GM19240 (cell line): ENCODE results near the gene ATF4.
"Not testable (repeated sequence)": the region's sequence is repeated elsewhere in the genome, so short reads cannot be mapped to it uniquely, and the experiment has no call there.

Experiments used
- DNase-seq: peaks from one replicate; pipeline ENCODE4 v3.0.0; 2011; ENCODE audit warnings: low spot score; ENCODE audit not compliant: insufficient read length

The ATF4 gene

DNA sequence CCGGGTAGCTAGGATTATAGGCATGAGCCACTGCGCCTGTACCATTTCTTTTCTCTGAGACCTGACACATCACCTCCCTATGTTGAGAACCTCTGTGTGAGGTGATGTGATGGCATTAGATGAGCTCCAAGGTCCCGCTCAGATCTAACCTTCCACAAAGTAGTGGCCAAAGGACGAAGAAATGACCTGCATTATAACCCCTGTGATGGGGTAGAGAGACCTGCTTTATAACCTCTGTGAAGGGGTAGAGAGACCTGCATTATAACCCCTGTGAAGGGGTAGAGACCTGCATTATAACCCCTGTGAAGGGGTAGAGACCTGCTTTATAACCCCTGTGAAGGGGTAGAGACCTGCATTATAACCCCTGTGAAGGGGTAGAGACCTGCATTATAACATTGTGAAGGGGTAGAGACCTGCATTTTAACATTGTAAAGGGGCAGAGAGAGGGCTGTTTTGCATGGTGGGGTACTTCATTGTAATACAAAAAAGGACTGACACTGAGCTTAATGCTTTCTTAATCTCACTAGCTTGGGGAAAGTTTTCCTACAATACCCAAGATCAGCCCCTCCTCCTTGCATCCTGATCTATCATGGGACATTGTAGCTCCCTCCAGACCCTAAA lies 9.7 kb upstream of the ATF4 start:
- no peak for DNase-seq

DNA sequence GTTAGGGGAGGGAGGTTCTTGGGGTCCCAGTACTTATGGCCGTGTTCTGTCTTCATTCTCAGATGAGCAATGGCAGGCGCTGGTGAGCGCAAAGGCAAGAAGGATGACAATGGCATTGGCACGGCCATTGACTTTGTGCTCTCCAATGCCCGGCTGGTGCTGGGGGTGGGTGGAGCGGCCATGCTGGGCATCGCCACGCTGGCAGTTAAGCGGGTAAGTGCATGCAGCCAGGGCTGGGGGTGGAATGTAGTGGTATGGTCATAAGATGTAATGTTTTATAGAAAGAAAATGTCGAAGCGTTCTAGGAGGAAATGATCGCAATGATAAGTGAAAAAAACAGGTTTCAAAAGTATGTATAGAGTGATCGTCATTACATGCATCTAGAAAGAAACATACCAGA lies 9.1 kb upstream of the ATF4 start:
- no peak for DNase-seq

DNA sequence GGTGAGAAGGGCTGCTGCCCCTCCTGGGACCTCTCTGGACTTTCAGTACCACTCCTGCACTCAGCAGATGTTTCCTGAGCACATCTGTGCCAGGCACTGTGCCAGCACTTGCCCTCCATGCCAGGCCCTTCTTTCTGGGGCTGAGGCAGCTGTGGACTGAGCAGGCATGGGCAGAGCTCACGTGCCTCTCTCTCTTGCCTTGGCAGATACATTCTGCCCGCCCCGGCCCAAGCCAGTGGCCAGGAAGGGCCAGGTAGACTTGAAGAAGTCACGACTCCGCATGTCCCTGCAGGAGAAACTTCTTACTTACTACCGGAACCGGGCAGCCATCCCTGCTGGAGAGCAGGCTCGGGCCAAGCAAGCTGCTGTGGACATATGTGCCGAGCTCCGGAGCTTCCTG lies 8.3 kb upstream of the ATF4 start:
- no peak for DNase-seq

DNA sequence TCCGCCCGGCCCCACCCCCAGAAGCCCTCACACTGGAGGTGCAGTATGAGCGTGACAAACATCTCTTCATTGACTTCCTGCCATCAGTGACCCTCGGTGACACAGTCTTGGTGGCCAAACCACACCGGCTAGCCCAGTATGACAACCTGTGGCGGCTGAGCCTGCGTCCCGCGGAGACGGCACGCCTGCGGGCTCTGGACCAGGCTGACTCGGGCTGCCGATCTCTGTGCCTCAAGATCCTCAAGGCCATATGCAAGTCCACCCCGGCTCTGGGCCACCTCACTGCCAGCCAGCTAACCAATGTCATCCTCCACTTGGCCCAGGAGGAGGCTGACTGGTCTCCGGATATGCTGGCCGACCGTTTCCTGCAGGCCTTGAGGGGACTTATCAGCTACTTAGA lies 6.6 kb upstream of the ATF4 start:
- no peak for DNase-seq

DNA sequence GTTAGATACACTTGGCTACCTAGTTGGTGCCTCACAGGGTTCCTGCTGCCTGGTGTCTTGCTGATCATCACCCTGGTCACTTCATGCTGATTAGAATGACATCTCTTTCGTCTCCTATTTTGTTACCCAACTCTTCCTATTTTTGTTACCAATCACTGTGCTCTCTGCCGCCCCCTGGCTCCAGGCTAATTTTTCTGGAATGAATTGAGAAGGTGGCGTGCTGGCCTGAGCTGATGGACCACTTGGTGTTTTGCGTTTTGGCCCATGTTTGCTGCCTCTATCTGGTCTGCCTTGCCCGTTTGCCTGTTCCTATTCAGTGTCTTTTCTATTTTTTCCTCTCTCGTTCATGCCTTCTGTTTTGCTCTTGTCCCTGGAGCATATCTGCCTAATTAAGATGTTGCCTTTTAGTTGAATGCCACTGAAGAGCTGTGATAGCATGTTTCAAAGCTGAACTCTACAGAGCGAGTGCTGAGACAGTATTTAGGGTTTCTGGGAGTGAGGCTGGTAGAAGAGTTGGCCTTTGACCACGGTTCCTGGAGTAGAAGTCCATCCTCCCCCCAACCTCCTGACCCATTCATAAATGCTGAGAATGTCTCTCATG lies 5.9 kb upstream of the ATF4 start:
- no peak for DNase-seq

DNA sequence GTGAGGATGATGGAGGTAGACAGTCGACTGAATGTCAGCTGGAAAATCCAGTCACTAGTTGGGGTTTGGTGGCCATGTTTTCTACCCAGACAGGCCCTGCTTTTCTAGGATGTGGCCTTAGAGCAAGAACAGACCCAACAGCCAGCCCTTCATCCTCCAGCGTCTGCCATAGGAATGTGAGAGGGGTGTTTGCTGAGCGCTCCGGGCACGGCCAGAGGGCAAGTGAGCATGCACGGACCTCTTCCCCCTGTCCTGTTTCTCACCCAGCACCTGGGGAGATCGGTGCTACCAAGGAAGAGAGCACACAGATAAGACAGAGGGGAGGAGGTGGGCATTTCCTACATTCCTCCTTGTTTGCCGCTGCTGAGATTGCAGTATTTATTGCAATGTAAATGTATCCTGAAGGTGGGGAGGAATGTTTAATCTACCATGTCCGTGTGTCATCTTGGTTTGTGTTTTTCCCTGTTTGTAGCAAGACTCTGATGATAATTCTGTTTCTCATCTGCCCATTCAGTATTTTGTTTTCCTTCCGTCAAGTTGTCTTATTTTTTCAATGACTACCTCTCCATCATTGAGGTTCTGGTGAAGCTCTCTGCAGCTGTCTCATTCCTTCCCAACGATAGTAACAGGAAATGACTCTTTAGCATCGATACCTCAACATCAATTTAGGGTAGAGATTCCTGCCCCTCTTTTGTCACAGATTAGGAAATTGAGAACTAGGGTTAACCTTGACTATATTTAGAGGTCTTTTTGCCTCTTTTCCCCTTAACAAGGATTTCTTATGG lies 4.9 kb upstream of the ATF4 start:
- DNase-seq = no peak

DNA sequence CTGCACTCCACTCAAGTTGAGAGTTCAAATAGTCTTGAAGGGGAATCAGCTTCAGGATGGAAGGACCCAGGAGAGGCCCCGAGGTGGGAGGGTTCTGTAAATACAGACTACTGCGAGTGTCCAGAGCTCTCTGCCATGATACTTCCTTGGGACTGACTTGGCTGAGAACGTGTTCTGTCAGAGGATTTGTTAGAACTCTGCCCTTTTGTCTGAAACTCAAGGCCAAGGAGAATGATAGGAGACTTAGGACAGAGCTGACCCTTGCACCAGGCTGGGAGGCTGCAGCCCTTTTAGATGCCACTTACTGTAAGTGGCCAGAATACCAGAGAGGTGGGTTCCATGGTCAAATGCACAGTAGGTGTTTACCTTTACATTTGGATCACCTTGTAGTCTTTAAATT lies 2.9 kb upstream of the ATF4 start:
- no peak for DNase-seq

DNA sequence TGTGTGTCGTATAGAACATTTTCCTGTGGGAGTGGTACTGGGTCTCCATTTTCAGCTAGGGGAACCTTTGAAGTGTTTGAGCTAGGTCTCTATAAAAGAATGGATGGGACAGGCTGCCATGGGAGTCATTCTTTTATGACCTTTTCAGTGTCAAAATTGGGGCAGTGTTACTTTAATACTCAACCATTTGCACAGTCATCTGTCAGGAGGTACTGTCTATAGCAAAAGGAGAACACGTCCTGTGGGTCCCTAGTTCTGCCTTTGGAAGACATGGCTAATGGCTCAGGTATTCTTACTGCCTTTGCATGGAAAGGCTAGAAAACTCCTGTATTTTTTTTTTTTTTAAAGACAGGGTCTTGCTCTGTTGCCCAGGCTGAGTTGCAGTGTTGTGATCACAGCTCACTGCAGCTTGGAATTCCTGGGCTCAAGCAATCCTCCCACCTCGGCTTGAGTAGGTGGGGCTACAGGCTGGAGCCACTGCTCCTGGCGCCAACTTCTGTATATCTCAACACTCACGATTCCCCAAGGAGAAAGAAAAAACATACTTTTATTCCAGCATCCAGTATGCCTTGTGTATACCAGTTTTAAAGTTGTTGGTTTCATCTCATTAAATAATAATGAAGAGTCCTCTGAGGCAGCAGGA lies 2.1 kb upstream of the ATF4 start:
- no peak for DNase-seq

DNA sequence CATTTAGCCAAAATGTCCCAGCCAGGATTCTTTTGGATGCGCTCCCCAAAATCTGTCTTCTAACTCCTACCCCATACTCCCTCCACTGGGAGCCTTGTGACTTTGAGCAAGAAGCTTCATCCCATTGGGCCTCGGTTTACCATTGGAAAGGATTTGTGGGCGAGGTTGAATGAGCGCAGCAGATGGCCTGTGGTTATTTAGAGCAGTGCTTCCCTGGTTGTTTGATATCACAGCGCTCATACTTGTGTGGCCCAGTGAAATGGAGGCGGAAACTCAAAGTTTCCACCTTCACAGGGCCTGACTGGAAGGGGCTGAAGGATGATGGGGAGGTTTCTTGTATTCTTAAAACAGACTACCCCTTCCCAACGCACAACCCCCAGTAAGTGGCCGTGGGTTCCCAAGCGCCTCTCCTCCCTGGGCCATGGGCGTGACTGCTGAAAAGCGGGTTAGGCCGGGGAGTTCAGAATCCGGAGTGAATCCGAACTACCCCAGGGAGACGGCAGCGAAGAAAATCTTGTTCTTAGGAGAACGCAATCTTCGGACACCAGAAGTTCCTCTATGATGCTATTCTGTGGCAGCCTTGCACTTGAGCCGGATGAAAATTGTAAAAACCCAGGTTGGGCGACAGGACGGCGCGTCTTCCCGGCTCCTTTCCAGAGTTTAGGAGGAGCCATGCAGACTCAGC lies 1.2 kb upstream of the ATF4 start:
- DNase-seq = no peak

DNA sequence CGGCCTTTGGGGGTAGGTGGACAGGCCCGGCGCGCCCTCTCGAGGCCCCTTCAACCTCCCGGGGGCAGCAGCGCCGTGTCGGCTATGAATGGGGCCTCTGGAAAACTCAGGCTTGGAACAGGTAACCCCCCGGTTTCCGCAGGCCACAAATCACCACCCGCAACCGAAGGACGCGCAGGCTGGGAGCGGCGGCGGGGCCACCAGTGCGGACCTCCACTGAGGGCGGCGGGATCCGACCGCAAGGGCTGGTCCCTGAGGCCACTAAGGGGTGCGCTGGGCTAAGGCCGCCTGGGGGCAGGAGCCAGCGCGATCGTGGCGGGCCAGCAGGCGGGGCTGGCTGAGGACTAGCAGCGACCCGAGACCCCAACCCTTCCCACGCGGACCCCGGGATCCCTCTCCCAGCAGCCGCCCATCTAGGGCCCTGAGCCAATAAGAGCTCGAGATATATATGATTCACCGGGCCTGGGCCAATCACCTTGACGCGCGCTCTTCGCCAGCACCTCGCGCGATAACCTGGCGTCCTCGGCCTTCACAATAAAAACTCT lies 609 bp upstream of the ATF4 start:
- peak; percentile 91 for DNase-seq

DNA sequence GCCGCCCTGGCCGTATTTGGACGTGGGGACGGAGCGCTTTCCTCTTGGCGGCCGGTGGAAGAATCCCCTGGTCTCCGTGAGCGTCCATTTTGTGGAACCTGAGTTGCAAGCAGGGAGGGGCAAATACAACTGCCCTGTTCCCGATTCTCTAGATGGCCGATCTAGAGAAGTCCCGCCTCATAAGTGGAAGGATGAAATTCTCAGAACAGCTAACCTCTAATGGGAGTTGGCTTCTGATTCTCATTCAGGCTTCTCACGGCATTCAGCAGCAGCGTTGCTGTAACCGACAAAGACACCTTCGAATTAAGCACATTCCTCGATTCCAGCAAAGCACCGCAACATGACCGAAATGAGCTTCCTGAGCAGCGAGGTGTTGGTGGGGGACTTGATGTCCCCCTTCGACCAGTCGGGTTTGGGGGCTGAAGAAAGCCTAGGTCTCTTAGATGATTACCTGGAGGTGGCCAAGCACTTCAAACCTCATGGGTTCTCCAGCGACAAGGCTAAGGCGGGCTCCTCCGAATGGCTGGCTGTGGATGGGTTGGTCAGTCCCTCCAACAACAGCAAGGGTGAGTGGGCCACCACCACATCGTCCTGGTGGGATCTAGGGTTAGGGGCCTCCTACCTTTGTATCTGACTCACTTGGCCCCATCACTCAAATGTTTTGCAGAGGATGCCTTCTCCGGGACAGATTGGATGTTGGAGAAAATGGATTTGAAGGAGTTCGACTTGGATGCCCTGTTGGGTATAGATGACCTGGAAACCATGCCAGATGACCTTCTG lies 934 bp downstream of the ATF4 start:
- peak; percentile 63 for DNase-seq

DNA sequence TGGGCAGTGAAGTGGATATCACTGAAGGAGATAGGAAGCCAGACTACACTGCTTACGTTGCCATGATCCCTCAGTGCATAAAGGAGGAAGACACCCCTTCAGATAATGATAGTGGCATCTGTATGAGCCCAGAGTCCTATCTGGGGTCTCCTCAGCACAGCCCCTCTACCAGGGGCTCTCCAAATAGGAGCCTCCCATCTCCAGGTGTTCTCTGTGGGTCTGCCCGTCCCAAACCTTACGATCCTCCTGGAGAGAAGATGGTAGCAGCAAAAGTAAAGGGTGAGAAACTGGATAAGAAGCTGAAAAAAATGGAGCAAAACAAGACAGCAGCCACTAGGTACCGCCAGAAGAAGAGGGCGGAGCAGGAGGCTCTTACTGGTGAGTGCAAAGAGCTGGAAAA lies 1.7 kb downstream of the ATF4 start:
- not testable (repeated sequence) for DNase-seq

DNA sequence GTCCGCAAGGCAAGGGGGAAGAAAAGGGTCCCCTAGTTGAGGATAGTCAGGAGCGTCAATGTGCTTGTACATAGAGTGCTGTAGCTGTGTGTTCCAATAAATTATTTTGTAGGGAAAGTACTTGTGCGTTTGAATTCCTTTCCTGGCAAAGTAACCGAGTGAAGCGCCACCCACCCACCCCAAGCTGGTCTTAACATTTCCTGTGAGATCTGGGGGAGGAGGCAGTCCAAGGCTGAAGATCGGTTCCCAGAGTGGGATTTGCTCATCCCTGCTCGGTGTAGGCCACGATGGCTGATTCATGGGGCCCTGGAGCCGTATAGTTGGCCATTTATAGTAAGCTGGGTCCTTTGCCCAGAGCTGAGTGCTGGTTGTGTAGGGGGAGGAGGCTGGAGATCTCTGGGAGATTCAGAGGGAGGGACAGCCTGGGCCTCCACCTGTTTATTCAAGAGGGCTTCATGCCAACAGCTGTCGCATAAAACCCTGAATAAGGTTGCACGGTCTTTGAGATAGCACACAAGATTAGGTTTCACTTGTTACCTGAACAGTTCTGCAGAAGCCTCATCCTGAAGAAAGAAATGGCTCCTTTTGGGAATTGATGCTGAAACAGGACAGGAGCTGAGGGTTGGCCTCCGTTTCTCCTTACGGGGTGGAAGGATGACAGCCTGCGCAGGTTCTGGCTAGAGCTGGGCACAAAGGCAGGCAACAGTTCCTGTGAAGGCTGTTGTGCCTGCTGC lies 2.4 kb downstream of the ATF4 start:
- no peak for DNase-seq

DNA sequence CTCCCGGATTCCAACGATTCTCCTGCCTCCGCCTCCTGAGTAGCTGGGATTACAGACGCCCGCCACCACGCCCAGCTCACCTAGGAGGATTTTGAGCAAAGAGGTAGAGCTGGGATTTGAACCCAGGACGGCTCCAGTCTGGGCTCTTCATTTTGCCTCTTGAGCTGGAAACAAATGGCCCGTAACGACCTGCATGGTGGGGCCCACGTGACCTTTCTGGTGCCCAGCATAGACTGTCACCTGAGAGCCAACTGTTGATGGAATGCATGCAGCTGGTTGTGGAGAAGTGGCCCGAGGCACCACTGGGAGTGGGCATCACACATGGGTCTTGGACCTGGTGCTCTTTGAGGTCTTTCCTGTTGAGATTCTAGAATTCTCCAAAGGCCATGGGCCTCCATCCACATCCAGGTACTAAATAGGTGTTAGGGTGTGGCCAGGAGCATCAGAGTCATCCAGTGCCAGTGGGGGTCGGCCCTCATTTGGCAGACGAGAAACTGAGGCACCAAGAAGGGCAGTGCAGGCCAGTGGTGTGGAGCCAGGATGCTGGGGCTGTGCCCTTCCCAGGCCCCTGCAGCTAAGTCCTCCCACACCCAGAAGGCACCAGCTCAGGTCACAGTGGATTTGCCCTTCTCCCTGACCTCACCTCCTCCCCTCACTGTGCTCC lies 3.9 kb downstream of the ATF4 start:
- no peak for DNase-seq

DNA sequence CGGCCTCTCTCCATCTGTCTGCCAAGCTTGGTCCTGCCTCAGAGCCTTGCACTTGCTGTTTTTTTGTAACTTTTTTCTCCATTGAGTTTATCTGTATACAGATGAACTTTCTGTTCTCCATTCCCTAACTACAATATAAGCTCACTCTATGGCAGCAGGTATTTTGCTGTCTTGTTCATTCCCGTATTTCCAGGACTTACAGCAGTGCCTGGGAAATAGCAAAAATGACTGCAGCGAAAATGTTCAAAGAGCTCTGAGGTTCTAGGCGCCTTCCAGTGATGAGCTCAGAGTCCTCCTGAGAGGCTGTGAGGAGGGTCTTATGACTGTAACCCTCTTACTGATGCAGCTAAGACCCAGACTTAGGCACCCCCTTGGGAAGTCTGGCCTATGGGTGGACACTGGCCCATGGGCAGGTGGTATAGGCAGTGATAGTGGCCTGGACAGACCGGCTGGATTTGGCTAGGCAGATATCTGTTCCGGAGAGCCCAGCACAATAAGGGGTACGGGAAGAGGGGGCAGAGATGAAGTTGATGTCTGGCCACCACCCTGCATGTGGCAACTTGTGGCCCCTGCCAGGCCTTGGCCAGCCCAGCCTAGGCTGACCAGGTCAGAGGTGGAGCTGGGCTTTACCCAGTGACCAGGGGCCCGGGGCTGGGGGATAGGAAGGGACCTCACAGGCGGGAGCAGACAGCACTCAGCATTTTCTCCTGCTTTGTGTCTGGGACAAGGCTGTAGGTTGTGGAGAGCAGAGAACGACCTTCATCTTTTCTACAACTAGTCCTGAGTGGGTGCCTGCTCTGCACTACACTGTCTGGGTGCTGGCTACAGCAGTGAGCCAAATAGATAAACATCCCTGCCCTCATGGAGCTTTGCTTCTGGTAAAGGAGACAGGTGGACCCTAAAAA lies 4.6 kb downstream of the ATF4 start:
- no peak for DNase-seq

DNA sequence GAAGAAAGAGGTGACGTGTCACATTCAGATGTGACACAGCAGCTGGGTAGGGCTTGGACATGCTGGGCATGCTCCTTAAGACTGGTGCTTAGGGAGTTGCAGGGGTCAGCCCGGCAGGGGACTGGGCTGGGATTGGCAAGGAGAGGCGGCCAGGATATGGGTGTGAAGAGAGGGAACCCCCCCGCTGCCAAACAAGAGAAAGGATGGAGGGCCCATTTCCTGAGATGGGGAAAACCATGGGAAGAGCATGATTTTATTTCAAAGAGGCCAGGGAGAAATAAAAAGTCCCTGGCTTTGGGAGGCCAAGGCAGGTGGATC lies 5.3 kb downstream of the ATF4 start:
- DNase-seq = no peak

DNA sequence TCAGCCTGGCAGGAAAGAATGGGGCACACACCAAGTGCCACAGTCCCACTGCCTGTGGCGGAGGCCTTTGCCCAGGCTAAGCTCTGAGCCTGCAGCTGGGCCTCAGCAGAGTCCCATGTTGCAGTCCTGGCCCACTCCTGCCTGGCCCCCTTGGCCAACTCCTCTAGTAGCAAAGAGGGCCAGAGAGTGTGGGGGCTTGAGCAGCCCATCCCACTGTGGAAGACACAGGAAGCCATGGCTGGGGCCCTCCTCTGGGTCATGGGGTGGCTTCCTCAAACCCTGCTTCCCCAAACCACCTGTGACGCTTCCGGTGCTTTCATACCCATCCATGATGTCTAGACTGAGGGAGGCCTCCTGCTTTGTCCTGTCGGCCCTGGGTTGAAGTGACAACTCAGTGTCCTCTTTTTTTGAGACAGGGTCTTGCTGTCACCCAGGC lies 6.4 kb downstream of the ATF4 start:
- no peak for DNase-seq

DNA sequence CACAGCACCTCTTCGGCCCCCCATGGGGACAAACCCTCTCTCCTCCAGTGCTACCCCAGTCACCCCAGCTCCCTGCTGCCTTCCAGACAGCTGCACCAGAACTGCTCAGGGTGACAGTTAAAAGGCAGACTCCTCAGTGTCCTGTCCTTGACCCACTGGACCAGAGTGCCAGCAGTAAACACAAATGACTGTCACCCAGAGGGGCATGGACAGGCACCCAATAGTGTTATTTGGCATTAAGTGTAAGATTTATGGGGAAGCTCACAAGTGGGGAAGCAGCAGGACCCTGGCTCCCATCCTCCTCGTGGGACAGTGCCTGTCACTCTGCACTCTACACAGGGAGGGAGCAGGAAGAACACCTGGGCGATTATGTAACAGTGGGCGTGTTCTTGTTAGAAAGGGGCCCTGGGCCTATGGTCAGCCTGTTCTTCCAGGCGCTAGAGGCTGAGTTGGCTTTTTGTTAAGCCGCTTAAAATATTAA lies 7.2 kb downstream of the ATF4 start:
- DNase-seq = no peak
